ENCODE data around the gene DPH7.

DNA sequence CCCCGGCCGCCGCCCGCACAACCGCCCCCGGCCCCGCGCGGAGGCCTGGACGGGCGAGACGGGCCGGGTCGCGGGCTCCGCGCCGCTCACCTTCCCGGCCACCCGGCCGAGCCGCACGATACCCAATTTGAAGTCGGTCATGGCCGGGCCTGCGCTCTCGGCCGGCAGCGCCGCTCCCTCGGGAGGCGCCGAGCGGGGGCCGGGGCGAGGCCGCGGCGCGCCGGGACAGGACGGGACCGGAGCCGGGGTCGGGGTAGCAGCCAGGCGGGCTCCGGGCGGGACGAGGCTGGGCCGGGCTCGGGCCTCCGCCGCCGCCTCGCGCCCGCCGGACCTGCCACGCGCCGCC, 11.4 kb upstream of the DPH7 start:
- TF ChIP-seq RAD21 (conservative IDR thresholded peaks at IDR 0.05) (no peak), EZH2 (IDR thresholded peaks at IDR 0.05; ENCODE audit: borderline replicate concordance, insufficient read depth, low read length, poor library complexity, severe bottlenecking) (no peak), MXI1 (conservative IDR thresholded peaks at IDR 0.05; ENCODE audit: poor library complexity, severe bottlenecking) (no peak), EP300 (conservative IDR thresholded peaks at IDR 0.05; ENCODE audit: poor library complexity, severe bottlenecking) (no peak), POLR2AphosphoS5 (IDR thresholded peaks at IDR 0.05) (no peak), SMC3 (conservative IDR thresholded peaks at IDR 0.05; ENCODE audit: poor library complexity) (no peak)
- TF ChIP-seq, protein P1, sequence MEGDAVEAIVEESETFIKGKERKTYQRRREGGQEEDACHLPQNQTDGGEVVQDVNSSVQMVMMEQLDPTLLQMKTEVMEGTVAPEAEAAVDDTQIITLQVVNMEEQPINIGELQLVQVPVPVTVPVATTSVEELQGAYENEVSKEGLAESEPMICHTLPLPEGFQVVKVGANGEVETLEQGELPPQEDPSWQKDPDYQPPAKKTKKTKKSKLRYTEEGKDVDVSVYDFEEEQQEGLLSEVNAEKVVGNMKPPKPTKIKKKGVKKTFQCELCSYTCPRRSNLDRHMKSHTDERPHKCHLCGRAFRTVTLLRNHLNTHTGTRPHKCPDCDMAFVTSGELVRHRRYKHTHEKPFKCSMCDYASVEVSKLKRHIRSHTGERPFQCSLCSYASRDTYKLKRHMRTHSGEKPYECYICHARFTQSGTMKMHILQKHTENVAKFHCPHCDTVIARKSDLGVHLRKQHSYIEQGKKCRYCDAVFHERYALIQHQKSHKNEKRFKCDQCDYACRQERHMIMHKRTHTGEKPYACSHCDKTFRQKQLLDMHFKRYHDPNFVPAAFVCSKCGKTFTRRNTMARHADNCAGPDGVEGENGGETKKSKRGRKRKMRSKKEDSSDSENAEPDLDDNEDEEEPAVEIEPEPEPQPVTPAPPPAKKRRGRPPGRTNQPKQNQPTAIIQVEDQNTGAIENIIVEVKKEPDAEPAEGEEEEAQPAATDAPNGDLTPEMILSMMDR (IDR thresholded peaks at IDR 0.05; ENCODE audit: poor library complexity, severe bottlenecking), result no peak
- TF ChIP-seq, protein P2, sequence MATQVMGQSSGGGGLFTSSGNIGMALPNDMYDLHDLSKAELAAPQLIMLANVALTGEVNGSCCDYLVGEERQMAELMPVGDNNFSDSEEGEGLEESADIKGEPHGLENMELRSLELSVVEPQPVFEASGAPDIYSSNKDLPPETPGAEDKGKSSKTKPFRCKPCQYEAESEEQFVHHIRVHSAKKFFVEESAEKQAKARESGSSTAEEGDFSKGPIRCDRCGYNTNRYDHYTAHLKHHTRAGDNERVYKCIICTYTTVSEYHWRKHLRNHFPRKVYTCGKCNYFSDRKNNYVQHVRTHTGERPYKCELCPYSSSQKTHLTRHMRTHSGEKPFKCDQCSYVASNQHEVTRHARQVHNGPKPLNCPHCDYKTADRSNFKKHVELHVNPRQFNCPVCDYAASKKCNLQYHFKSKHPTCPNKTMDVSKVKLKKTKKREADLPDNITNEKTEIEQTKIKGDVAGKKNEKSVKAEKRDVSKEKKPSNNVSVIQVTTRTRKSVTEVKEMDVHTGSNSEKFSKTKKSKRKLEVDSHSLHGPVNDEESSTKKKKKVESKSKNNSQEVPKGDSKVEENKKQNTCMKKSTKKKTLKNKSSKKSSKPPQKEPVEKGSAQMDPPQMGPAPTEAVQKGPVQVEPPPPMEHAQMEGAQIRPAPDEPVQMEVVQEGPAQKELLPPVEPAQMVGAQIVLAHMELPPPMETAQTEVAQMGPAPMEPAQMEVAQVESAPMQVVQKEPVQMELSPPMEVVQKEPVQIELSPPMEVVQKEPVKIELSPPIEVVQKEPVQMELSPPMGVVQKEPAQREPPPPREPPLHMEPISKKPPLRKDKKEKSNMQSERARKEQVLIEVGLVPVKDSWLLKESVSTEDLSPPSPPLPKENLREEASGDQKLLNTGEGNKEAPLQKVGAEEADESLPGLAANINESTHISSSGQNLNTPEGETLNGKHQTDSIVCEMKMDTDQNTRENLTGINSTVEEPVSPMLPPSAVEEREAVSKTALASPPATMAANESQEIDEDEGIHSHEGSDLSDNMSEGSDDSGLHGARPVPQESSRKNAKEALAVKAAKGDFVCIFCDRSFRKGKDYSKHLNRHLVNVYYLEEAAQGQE (IDR thresholded peaks at IDR 0.05; ENCODE audit: borderline replicate concordance), result no peak

Measured in neural cell (in vitro differentiated cells).